GM18507 (cell line): ENCODE results near the gene PEX5L.
"Not testable (repeated sequence)": the region's sequence is repeated elsewhere in the genome, so short reads cannot be mapped to it uniquely, and the experiment has no call there.

Source experiments
- DNase-seq: peaks from one replicate; pipeline ENCODE4 v3.0.0; 2011; ENCODE audit warnings: low read depth; ENCODE audit not compliant: insufficient read length; ENCODE audit errors: extremely low spot score
- FAIRE-seq: peaks from 2 replicates; lab custom pipeline; 2011; peaks lifted over from hg19 to GRCh38; lab: Jason Lieb, UNC

PEX5L gene

GRCh38 chr3:180018543-180018942, 18.2 kb downstream of the PEX5L start:
- no peak for FAIRE-seq

GRCh38 chr3:180017846-180018245, 18.9 kb downstream of the PEX5L start:
- FAIRE-seq: no peak
- DNase-seq: no peak

More at GRCh38 chr3:180018543-180018942, 18.2 kb downstream of the PEX5L start:
- DNase-seq: no peak

GRCh38 chr3:180011927-180012326, 24.8 kb downstream of the PEX5L start:
- FAIRE-seq (no peak), DNase-seq (no peak)

- not testable (repeated sequence) for FAIRE-seq, DNase-seq
Measured at GRCh38 chr3:180008318-180008717, 28.4 kb downstream of the PEX5L start.

- no peak for DNase-seq
- no peak for FAIRE-seq
Measured at GRCh38 chr3:180004542-180004941, 32.2 kb downstream of the PEX5L start.

GRCh38 chr3:180002006-180002405, 34.7 kb downstream of the PEX5L start:
- FAIRE-seq: no peak
- DNase-seq: no peak

GRCh38 chr3:180000500-180000899, 36.2 kb downstream of the PEX5L start:
- DNase-seq: no peak
- FAIRE-seq: no peak

GRCh38 chr3:179995406-179995805, 41.3 kb downstream of the PEX5L start:
- no peak for DNase-seq
- no peak for FAIRE-seq

- no peak for DNase-seq
- FAIRE-seq: no peak
Measured at GRCh38 chr3:179991883-179992282, 44.9 kb downstream of the PEX5L start.

- FAIRE-seq: no peak
- DNase-seq: no peak
Measured at GRCh38 chr3:179991104-179991503, 45.6 kb downstream of the PEX5L start.

GRCh38 chr3:179981646-179982045, 55.1 kb downstream of the PEX5L start:
- FAIRE-seq (no peak), DNase-seq (no peak)

- no peak for DNase-seq
- FAIRE-seq: no peak
Measured at GRCh38 chr3:179977356-179977755, 59.4 kb downstream of the PEX5L start.

- peak; percentile 45 for FAIRE-seq
- DNase-seq: no peak
Measured at GRCh38 chr3:179973931-179974361, 62.8 kb downstream of the PEX5L start.

- FAIRE-seq (no peak), DNase-seq (no peak)
Measured at GRCh38 chr3:179972881-179973423, 63.8 kb downstream of the PEX5L start.

GRCh38 chr3:179971280-179971679, 65.5 kb downstream of the PEX5L start:
- no peak for FAIRE-seq
- DNase-seq: no peak

GRCh38 chr3:179970746-179971145, 66.0 kb downstream of the PEX5L start:
- FAIRE-seq (no peak), DNase-seq (no peak)

- DNase-seq (no peak), FAIRE-seq (peak; percentile 45)
Measured at GRCh38 chr3:179969525-179969924, 67.2 kb downstream of the PEX5L start.

GRCh38 chr3:179967622-179968021, 69.1 kb downstream of the PEX5L start:
- DNase-seq: no peak
- peak; percentile 72 for FAIRE-seq

GRCh38 chr3:179964890-179965289, 71.8 kb downstream of the PEX5L start:
- no peak for DNase-seq
- FAIRE-seq: no peak

GRCh38 chr3:179962629-179963387, 73.9 kb downstream of the PEX5L start:
- FAIRE-seq: peak; percentile 12
- no peak for DNase-seq

GRCh38 chr3:179961703-179962078, 75.0 kb downstream of the PEX5L start:
- peak; percentile 17 for DNase-seq
- FAIRE-seq: peak; percentile 96
